Liver (tissue), 3 donors: ENCODE measurements around the gene AHDC1.

Source experiments
- CTCF ChIP-seq: fragments of 150-350 bp; IDR thresholded peaks from 2 replicates; pipeline ENCODE4 v1.5.1; 2017; ENCODE audit warnings: improper control_type of control experiment, low read depth, low read length; ENCODE audit not compliant: missing input control
- GABPA ChIP-seq, 2 donors: IDR thresholded peaks in 1 of 2; conservative IDR thresholded peaks in 1 of 2; 2 replicates each; pipeline ENCODE4 v1.6.1; 2016; ENCODE audit warnings: antibody characterized with exemption in 2 of 2, mild to moderate bottlenecking in 1 of 2, moderate library complexity in 1 of 2
- HNF4A ChIP-seq, 2 donors: conservative IDR thresholded peaks; 2 replicates each; pipeline ENCODE4 v1.6.1; 2016; ENCODE audit warnings: antibody characterized with exemption in 2 of 2, mild to moderate bottlenecking in 2 of 2
- MAX ChIP-seq: IDR thresholded peaks from 2 replicates; pipeline ENCODE4 v1.6.1; 2016; ENCODE audit warnings: antibody characterized with exemption
- RAD21 ChIP-seq, 2 donors: IDR thresholded peaks; 2 replicates each; pipeline ENCODE4 v1.6.1; 2016; ENCODE audit warnings: antibody characterized with exemption in 2 of 2, mild to moderate bottlenecking in 2 of 2
- RXRA ChIP-seq, 2 donors: IDR thresholded peaks; 2 replicates each; pipeline ENCODE4 v1.6.1; 2017 to 2018; ENCODE audit warnings: antibody characterized with exemption in 2 of 2, mild to moderate bottlenecking in 1 of 2
- YY1 ChIP-seq: IDR thresholded peaks from 2 replicates; pipeline ENCODE4 v1.6.1; 2016; ENCODE audit warnings: antibody characterized with exemption, mild to moderate bottlenecking
- donor health status: healthy.
- donor health status: healthy.

GRCh38 chr1:27577504-27578188, 26.3 kb downstream of the AHDC1 start:
- TF ChIP-seq CTCF (no peak), YY1 (no peak), GABPA (IDR thresholded peaks at IDR 0.05 in 1 of 2, conservative IDR thresholded peaks at IDR 0.05 in 1 of 2) (no peak), MAX (no peak), RXRA (IDR thresholded peaks at IDR 0.05) (no peak), RAD21 (IDR thresholded peaks at IDR 0.05) (no peak), HNF4A (conservative IDR thresholded peaks at IDR 0.05) (no peak)
